ENCODE measurements around the gene L3MBTL4.
A peak's percentile ranks its signal among the peaks of the same experiment; 100 is the strongest.

Gene L3MBTL4

DNA sequence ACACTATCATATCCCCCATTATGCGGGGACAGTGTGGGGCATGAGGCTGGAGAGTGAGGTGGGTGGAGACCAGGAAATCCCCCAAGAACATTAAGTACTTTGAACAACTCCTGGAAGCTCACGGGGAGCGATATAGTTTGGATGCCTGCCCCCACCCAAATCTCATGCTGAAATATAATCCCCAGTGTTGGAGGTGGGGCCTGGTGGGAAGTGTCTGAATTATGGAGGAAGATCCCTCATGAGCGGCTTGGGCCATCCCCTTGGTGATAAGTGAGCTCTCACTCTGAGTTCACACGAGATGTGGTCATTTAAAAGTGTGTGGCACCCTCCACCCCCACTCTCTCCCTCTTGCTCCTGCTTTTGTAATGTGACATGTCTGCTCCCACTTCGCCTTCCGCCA is 422.3 kb downstream of the L3MBTL4 start:
- no peak overlapping the region for H4K91ac ChIP-seq (ENCODE audit: low read length)
- H3K27ac ChIP-seq (ENCODE audit: low read length, poor library complexity, severe bottlenecking), result no peak overlapping the region
- H3K9me3 ChIP-seq (ENCODE audit: control insufficient read depth, low read length), result no peaks in the 10 kb centered on the region
- no peak overlapping the region for H2AFZ ChIP-seq (ENCODE audit: low read depth, low read length)
- no peak overlapping the region for H3K14ac ChIP-seq (ENCODE audit: low read length in 2 of 2)
- 95% methylated on average over 4 of the region's 7 CpGs for WGBS
- no peak overlapping the region for H2BK12ac ChIP-seq (ENCODE audit: low read length in 2 of 2)
- H3K4me2 ChIP-seq (ENCODE audit: low read length, poor library complexity, severe bottlenecking), result no peak overlapping the region
- no peak for DNase-seq
- no peak overlapping the region for H2BK120ac ChIP-seq (ENCODE audit: low read depth, low read length)
- no peak overlapping the region for H3K4ac ChIP-seq (ENCODE audit: low read depth in 1 of 2, low read length in 2 of 2)
- no peaks in the 10 kb centered on the region for H3K4me1 ChIP-seq (ENCODE audit: control insufficient read depth, insufficient read depth, low read depth, low read length)
- H4K8ac ChIP-seq (ENCODE audit: low read length), result no peak overlapping the region
- H3K36me3 ChIP-seq (ENCODE audit: control insufficient read depth in 1 of 2, insufficient read depth in 2 of 2, low read depth in 1 of 2, low read length in 2 of 2), result no peaks in the 10 kb centered on the region
- no peak overlapping the region for H2BK5ac ChIP-seq (ENCODE audit: low read depth, low read length, poor library complexity, severe bottlenecking)
- no peak overlapping the region for H3K9ac ChIP-seq (ENCODE audit: low read length)
- H3K4me3 ChIP-seq (ENCODE audit: insufficient read depth in 1 of 2, low read depth in 1 of 2, low read length in 2 of 2), result no peak overlapping the region
- H2BK15ac ChIP-seq (ENCODE audit: low read depth, poor library complexity, severe bottlenecking), result no peak overlapping the region
- no peak overlapping the region for H2AK5ac ChIP-seq (ENCODE audit: low read length, severe bottlenecking)
- H3K18ac ChIP-seq (ENCODE audit: low read depth in 1 of 2, low read length in 2 of 2), result no peak overlapping the region
- no peak overlapping the region for H3K23ac ChIP-seq (ENCODE audit: low read length in 2 of 2)
- no peaks in the 10 kb centered on the region for H3K79me1 ChIP-seq (replicated peaks; ENCODE audit: low read length, poor library complexity, severe bottlenecking)
- no peaks in the 10 kb centered on the region for H3K27me3 ChIP-seq (ENCODE audit: control insufficient read depth in 1 of 2, insufficient read depth in 1 of 2, low read length in 2 of 2)

DNA sequence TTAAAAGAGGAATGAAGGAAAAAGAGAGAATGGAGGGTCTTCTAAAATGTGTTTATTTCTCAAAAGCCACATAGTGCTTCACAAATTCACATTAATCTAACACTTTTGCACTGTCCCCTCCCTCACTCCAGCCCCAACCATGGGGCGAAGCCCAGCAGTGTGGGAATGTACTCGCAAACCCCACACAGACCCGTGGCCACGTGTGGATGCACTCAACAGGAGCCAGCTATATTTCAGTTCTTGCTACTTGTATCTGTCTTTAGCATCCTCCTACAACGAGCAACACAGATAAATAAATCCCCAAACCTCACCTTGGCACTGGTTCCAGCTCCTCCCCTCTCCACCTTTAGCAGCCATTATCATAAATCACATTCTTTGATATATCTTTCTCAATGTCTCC is 427.5 kb downstream of the L3MBTL4 start:
- H2BK120ac ChIP-seq (ENCODE audit: low read depth, low read length), result no peak overlapping the region
- no peak overlapping the region for H3K4me3 ChIP-seq (ENCODE audit: insufficient read depth in 1 of 2, low read depth in 1 of 2, low read length in 2 of 2)
- DNase-seq, result no peak
- H3K4ac ChIP-seq (ENCODE audit: low read depth in 1 of 2, low read length in 2 of 2), result peak overlapping the region in 1 of 2 experiments; percentile 77
- no peak overlapping the region for H3K4me2 ChIP-seq (ENCODE audit: low read length, poor library complexity, severe bottlenecking)
- H3K9me3 ChIP-seq (ENCODE audit: control insufficient read depth, low read length), result no peaks in the 10 kb centered on the region
- H2BK15ac ChIP-seq (ENCODE audit: low read depth, poor library complexity, severe bottlenecking), result no peak overlapping the region
- H3K9ac ChIP-seq (ENCODE audit: low read length), result no peak overlapping the region
- no peaks in the 10 kb centered on the region for H3K79me1 ChIP-seq (replicated peaks; ENCODE audit: low read length, poor library complexity, severe bottlenecking)
- WGBS, result 65% methylated on average over 5 of the region's 5 CpGs
- no peak overlapping the region for H4K91ac ChIP-seq (ENCODE audit: low read length)
- H2AFZ ChIP-seq (ENCODE audit: low read depth, low read length), result no peak overlapping the region
- H3K4me1 ChIP-seq (ENCODE audit: control insufficient read depth, insufficient read depth, low read depth, low read length), result no peaks in the 10 kb centered on the region
- H3K27me3 ChIP-seq (ENCODE audit: control insufficient read depth in 1 of 2, insufficient read depth in 1 of 2, low read length in 2 of 2), result no peaks in the 10 kb centered on the region
- no peak overlapping the region for H2BK5ac ChIP-seq (ENCODE audit: low read depth, low read length, poor library complexity, severe bottlenecking)
- no peak overlapping the region for H3K27ac ChIP-seq (ENCODE audit: low read length, poor library complexity, severe bottlenecking)
- H3K23ac ChIP-seq (ENCODE audit: low read length in 2 of 2), result no peak overlapping the region
- H3K18ac ChIP-seq (ENCODE audit: low read depth in 1 of 2, low read length in 2 of 2), result no peak overlapping the region
- no peak overlapping the region for H2AK5ac ChIP-seq (ENCODE audit: low read length, severe bottlenecking)
- no peak overlapping the region for H2BK12ac ChIP-seq (ENCODE audit: low read length in 2 of 2)
- H3K36me3 ChIP-seq (ENCODE audit: control insufficient read depth in 1 of 2, insufficient read depth in 2 of 2, low read depth in 1 of 2, low read length in 2 of 2), result no peaks in the 10 kb centered on the region
- H4K8ac ChIP-seq (ENCODE audit: low read length), result no peak overlapping the region
- H3K14ac ChIP-seq (ENCODE audit: low read length in 2 of 2), result no peak overlapping the region

- Histone ChIP-seq H2AK5ac (ENCODE audit: low read length, severe bottlenecking) (no peak overlapping the region), H3K4me3 (ENCODE audit: insufficient read depth in 1 of 2, low read depth in 1 of 2, low read length in 2 of 2) (no peak overlapping the region), H4K8ac (ENCODE audit: low read length) (no peak overlapping the region), H2AFZ (ENCODE audit: low read depth, low read length) (no peak overlapping the region), H2BK15ac (ENCODE audit: low read depth, poor library complexity, severe bottlenecking) (no peak overlapping the region), H2BK12ac (ENCODE audit: low read length in 2 of 2) (no peak overlapping the region), H3K27me3 (ENCODE audit: control insufficient read depth in 1 of 2, insufficient read depth in 1 of 2, low read length in 2 of 2) (no peaks in the 10 kb centered on the region), H3K4ac (ENCODE audit: low read depth in 1 of 2, low read length in 2 of 2) (no peak overlapping the region), H3K4me2 (ENCODE audit: low read length, poor library complexity, severe bottlenecking) (no peak overlapping the region), H3K14ac (ENCODE audit: low read length in 2 of 2) (no peak overlapping the region), H3K27ac (ENCODE audit: low read length, poor library complexity, severe bottlenecking) (no peak overlapping the region), H3K23ac (ENCODE audit: low read length in 2 of 2) (no peak overlapping the region), H3K18ac (ENCODE audit: low read depth in 1 of 2, low read length in 2 of 2) (no peak overlapping the region), H3K9me3 (ENCODE audit: control insufficient read depth, low read length) (no peaks in the 10 kb centered on the region), H3K4me1 (ENCODE audit: control insufficient read depth, insufficient read depth, low read depth, low read length) (no peaks in the 10 kb centered on the region), H4K91ac (ENCODE audit: low read length) (no peak overlapping the region), H3K9ac (ENCODE audit: low read length) (no peak overlapping the region), H3K36me3 (ENCODE audit: control insufficient read depth in 1 of 2, insufficient read depth in 2 of 2, low read depth in 1 of 2, low read length in 2 of 2) (no peaks in the 10 kb centered on the region), H2BK120ac (ENCODE audit: low read depth, low read length) (no peak overlapping the region), H2BK5ac (ENCODE audit: low read depth, low read length, poor library complexity, severe bottlenecking) (no peak overlapping the region), H3K79me1 (replicated peaks; ENCODE audit: low read length, poor library complexity, severe bottlenecking) (no peaks in the 10 kb centered on the region)
- WGBS, result 81% methylated on average over 2 of the region's 5 CpGs
- DNase-seq, result no peak
Observed at GRCh38 chr18:5986257-5986931, 428.3 kb downstream of the L3MBTL4 start.

DNA sequence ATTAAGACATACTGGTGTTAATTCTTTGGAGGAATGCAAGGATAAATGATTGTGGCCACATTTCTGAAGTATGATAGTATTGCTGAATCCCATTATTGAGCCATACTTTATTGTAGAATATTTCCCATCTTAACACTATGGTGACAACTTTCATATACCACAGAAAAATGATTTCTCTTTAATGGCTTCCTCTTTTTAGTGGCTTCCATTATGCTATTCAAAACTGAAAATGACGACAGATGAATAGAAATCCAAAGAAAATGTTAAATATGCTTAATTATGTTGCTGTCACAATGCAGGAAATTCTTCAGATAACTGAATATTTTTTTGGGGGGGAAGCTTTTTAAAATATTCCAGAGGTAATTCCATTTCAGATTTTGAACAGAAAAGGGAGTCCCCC is 430.5 kb downstream of the L3MBTL4 start:
- WGBS, result no CpG with 5 or more reads among the region's 1 CpG
- H4K91ac ChIP-seq (ENCODE audit: low read length), result no peak overlapping the region
- H2AFZ ChIP-seq (ENCODE audit: low read depth, low read length), result no peak overlapping the region
- H4K8ac ChIP-seq (ENCODE audit: low read length), result no peak overlapping the region
- no peak overlapping the region for H2BK12ac ChIP-seq (ENCODE audit: low read length in 2 of 2)
- H2AK5ac ChIP-seq (ENCODE audit: low read length, severe bottlenecking), result no peak overlapping the region
- DNase-seq, result no peak
- no peak overlapping the region for H2BK120ac ChIP-seq (ENCODE audit: low read depth, low read length)
- H3K4me2 ChIP-seq (ENCODE audit: low read length, poor library complexity, severe bottlenecking), result no peak overlapping the region
- H3K27me3 ChIP-seq (ENCODE audit: control insufficient read depth in 1 of 2, insufficient read depth in 1 of 2, low read length in 2 of 2), result no peaks in the 10 kb centered on the region
- no peak overlapping the region for H3K27ac ChIP-seq (ENCODE audit: low read length, poor library complexity, severe bottlenecking)
- no peak overlapping the region for H3K14ac ChIP-seq (ENCODE audit: low read length in 2 of 2)
- H3K36me3 ChIP-seq (ENCODE audit: control insufficient read depth in 1 of 2, insufficient read depth in 2 of 2, low read depth in 1 of 2, low read length in 2 of 2), result no peaks in the 10 kb centered on the region
- H3K9ac ChIP-seq (ENCODE audit: low read length), result no peak overlapping the region
- H3K9me3 ChIP-seq (ENCODE audit: control insufficient read depth, low read length), result no peaks in the 10 kb centered on the region
- no peak overlapping the region for H3K4ac ChIP-seq (ENCODE audit: low read depth in 1 of 2, low read length in 2 of 2)
- H3K79me1 ChIP-seq (replicated peaks; ENCODE audit: low read length, poor library complexity, severe bottlenecking), result no peaks in the 10 kb centered on the region
- no peak overlapping the region for H3K18ac ChIP-seq (ENCODE audit: low read depth in 1 of 2, low read length in 2 of 2)
- H2BK5ac ChIP-seq (ENCODE audit: low read depth, low read length, poor library complexity, severe bottlenecking), result no peak overlapping the region
- H3K23ac ChIP-seq (ENCODE audit: low read length in 2 of 2), result no peak overlapping the region
- H3K4me3 ChIP-seq (ENCODE audit: insufficient read depth in 1 of 2, low read depth in 1 of 2, low read length in 2 of 2), result no peak overlapping the region
- no peaks in the 10 kb centered on the region for H3K4me1 ChIP-seq (ENCODE audit: control insufficient read depth, insufficient read depth, low read depth, low read length)
- no peak overlapping the region for H2BK15ac ChIP-seq (ENCODE audit: low read depth, poor library complexity, severe bottlenecking)
